Fibroblast of lung (primary cell): ENCODE data around the gene KCNK2.

ENCODE experiments used
- CTCF ChIP-seq, 2 donors: IDR thresholded peaks in 1 of 2; conservative IDR thresholded peaks in 1 of 2; 1 replicate in 1 of 2; 2 replicates in 1 of 2; pipeline ENCODE4 v1.5.1; 2011 to 2012; ENCODE audit warnings: low read length in 2 of 2, control low read depth in 1 of 2, inconsistent platforms in 1 of 2, low read depth in 1 of 2, mild to moderate bottlenecking in 1 of 2
- EZH2 ChIP-seq: IDR thresholded peaks from 2 replicates; pipeline ENCODE4 v1.5.1; 2012; ENCODE audit warnings: low read length, control low read depth, mild to moderate bottlenecking; ENCODE audit errors: missing control alignments

DNA sequence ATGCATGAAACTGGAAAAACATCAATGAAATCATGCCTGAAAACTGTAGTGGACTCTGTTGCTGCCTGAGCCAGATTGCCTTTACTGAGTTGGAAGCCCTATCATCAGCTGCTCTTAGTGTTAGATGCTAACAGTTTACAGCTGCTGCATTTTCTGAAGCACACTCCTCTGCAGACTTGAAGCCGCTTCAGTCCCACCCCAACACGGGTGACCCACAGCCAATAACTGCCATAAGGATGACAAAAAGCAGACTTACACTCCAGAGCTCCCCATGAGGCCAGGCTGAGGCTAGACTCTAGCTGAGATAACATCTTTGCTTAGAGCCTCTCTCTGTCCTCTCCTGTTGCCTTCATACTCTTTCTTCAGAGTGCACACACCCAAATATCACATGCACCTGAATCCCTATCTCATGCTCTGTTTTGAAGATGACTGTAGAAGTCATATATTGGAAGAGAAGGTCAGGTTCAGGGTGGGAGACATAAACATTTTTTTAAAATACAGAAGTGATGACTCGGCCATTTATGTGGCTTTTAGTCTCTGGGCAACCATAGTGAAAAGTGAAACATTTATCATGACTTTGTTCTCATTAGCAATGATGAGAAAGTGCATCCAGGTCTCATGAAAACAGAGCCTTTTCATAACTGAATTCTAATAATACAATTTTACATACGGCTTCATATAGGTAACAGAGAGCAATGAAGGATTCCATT, 161.0 kb downstream of the KCNK2 start:
- no peak for TF ChIP-seq CTCF (conservative IDR thresholded peaks at IDR 0.05 in 1 of 2, IDR thresholded peaks at IDR 0.05 in 1 of 2; ENCODE audit: low read depth in 1 of 2, low read length in 2 of 2)
- no peak for TF ChIP-seq EZH2
